ENCODE results near the gene YAF2.
"Not testable (repeated sequence)": the region's sequence is repeated elsewhere in the genome, so short reads cannot be mapped to it uniquely, and the experiment has no call there.

The YAF2 gene

GRCh38 chr12:42252645-42253044, 14.6 kb upstream of the YAF2 start:
- not testable (repeated sequence) for DNase-seq

GRCh38 chr12:42249033-42249432, 11.0 kb upstream of the YAF2 start:
- not testable (repeated sequence) for DNase-seq

- no peak for DNase-seq
Measured at GRCh38 chr12:42240131-42240750, 2.2 kb upstream of the YAF2 start.

GRCh38 chr12:42237853-42238239, 202 bp downstream of the YAF2 start:
- DNase-seq: no peak

GRCh38 chr12:42237052-42237852, 796 bp downstream of the YAF2 start:
- peak; percentile 76 to 84 for DNase-seq

GRCh38 chr12:42236017-42236416, 2.0 kb downstream of the YAF2 start:
- DNase-seq: no peak

GRCh38 chr12:42235426-42235825, 2.6 kb downstream of the YAF2 start:
- no peak for DNase-seq

- DNase-seq: no peak
Measured at GRCh38 chr12:42234970-42235369, 3.1 kb downstream of the YAF2 start.

- DNase-seq: not testable (repeated sequence)
Measured at GRCh38 chr12:42227525-42227924, 10.5 kb downstream of the YAF2 start.

GRCh38 chr12:42224501-42224900, 13.5 kb downstream of the YAF2 start:
- DNase-seq: not testable (repeated sequence)

GRCh38 chr12:42222724-42223123, 15.3 kb downstream of the YAF2 start:
- DNase-seq: no peak

GRCh38 chr12:42221726-42222125, 16.3 kb downstream of the YAF2 start:
- DNase-seq: no peak

GRCh38 chr12:42217656-42218055, 20.4 kb downstream of the YAF2 start:
- no peak for DNase-seq

- DNase-seq: no peak
Measured at GRCh38 chr12:42216737-42217136, 21.3 kb downstream of the YAF2 start.

- DNase-seq: not testable (repeated sequence)
Measured at GRCh38 chr12:42215759-42216158, 22.3 kb downstream of the YAF2 start.

- DNase-seq: no peak
Measured at GRCh38 chr12:42213954-42214426, 24.1 kb downstream of the YAF2 start.

GRCh38 chr12:42213023-42213422, 25.0 kb downstream of the YAF2 start:
- peak; percentile 64 to 89 for DNase-seq

- no peak for DNase-seq
Measured at GRCh38 chr12:42208574-42208973, 29.5 kb downstream of the YAF2 start.

GRCh38 chr12:42204819-42205218, 33.2 kb downstream of the YAF2 start:
- no peak for DNase-seq

GRCh38 chr12:42204362-42204761, 33.7 kb downstream of the YAF2 start:
- DNase-seq: no peak

GRCh38 chr12:42201063-42201462, 37.0 kb downstream of the YAF2 start:
- no peak for DNase-seq

GRCh38 chr12:42199007-42199406, 39.0 kb downstream of the YAF2 start:
- no peak for DNase-seq

GRCh38 chr12:42196723-42197603, 41.1 kb downstream of the YAF2 start:
- DNase-seq: no peak

Measured in NCI-H2081 (cell line).